HepG2 (cell line): ENCODE measurements around the gene MYADML2. TPM values are rescaled to one million over a fixed set of nuclear protein-coding genes. Genes with fewer than 3 reads are reported as not detected.

Source experiments
- ATAC-seq: fragments of 200-7000 bp; cut with Tn5 transposase; 3 replicates; pipeline ENCODE4 v1.9.1; 2020; ENCODE audit warnings: mild to moderate bottlenecking, moderate library complexity
- BruUV-seq: library from RNA; stranded (reverse); fragments of 400-500 nt; replicated peaks from 2 replicates; lab custom pipeline; 2021; lab: Mats Ljungman, UMichigan
- CTCF ChIA-PET: fragments of 300-600 bp; formaldehyde crosslinking; extraction: SDS; loops from one replicate; lab custom pipeline; 2021; ENCODE audit warnings: low total read pairs, inconsistent platforms, low intra/inter-chr PET ratio; lab: Yijun Ruan, JAX
- POLR2A ChIA-PET: fragments of 350-600 bp; sonication (Branson Sonifier 250); formaldehyde crosslinking; loops from one replicate; lab custom pipeline; 2020; ENCODE audit warnings: antibody characterized with exemption, inconsistent platforms; lab: Yijun Ruan, JAX
- DNase-seq: peaks from one replicate; pipeline ENCODE4 v3.0.0-alpha.2; 2015; ENCODE audit warnings: low spot score
- FAIRE-seq: peaks from 3 replicates; lab custom pipeline; 2011; peaks lifted over from hg19 to GRCh38; lab: Jason Lieb, UNC
- H2AFZ ChIP-seq: one replicate; pipeline ENCODE4 v1.6.1; 2011; ENCODE audit warnings: low read length, inconsistent platforms
- H3K27ac ChIP-seq: fragments of 300-600 bp; 3 replicates; pipeline ENCODE4 v1.8.0; 2011; ENCODE audit warnings: mixed run types, mild to moderate bottlenecking, mixed read lengths, low read length, inconsistent platforms; ENCODE audit not compliant: insufficient read depth; ENCODE audit errors: extremely low read length
- H3K27me3 ChIP-seq, 2 experiments: fragments of 200-600 bp in 1 of 2; 2 replicates in 1 of 2; 3 replicates in 1 of 2; pipeline versions ENCODE4 v1.6.0 to v1.8.0; 2011; ENCODE audit warnings: low read length in 2 of 2, mild to moderate bottlenecking in 2 of 2, moderate library complexity in 2 of 2, inconsistent platforms in 1 of 2; ENCODE audit not compliant: insufficient read depth in 2 of 2, control insufficient read depth in 1 of 2
- H3K36me3 ChIP-seq, 2 experiments: fragments of 200-600 bp in 1 of 2; replicated peaks in 1 of 2; 2 replicates in 1 of 2; 3 replicates in 1 of 2; pipeline versions ENCODE4 v1.5.1 to v1.8.0; 2011; ENCODE audit warnings: low read length in 2 of 2, inconsistent platforms in 1 of 2; ENCODE audit not compliant: insufficient read depth in 2 of 2, control insufficient read depth in 1 of 2
- H3K4me1 ChIP-seq: 2 replicates; pipeline ENCODE4 v1.5.1; 2012; ENCODE audit warnings: low read length, inconsistent platforms; ENCODE audit not compliant: insufficient read depth
- H3K4me2 ChIP-seq: 2 replicates; pipeline ENCODE4 v1.6.0; 2011; ENCODE audit warnings: low read depth, low read length, inconsistent platforms
- H3K4me3 ChIP-seq, 3 experiments: fragments of 200-600 bp in 1 of 3; sonication (generic), shearing (Covaris generic) in 1 of 3; replicated peaks in 1 of 3; 2 replicates each; pipeline ENCODE4 v1.5.1; 2011 to 2016; ENCODE audit warnings: low read length in 3 of 3, inconsistent platforms in 2 of 3, low read depth in 2 of 3, mild to moderate bottlenecking in 2 of 3, control low read depth in 1 of 3, mixed read lengths in 1 of 3; ENCODE audit not compliant: insufficient read depth in 1 of 3
- H3K79me2 ChIP-seq: one replicate; pipeline ENCODE4 v1.6.1; 2011; ENCODE audit warnings: low read length, inconsistent platforms; ENCODE audit not compliant: insufficient read depth
- H3K9ac ChIP-seq: 2 replicates; pipeline ENCODE4 v1.6.0; 2011; ENCODE audit warnings: mild to moderate bottlenecking, low read depth, low read length, inconsistent platforms; ENCODE audit not compliant: insufficient read depth
- H3K9me3 ChIP-seq: 2 replicates; pipeline ENCODE4 v1.5.1; 2012; ENCODE audit warnings: mild to moderate bottlenecking, low read length
- H4K20me1 ChIP-seq: 2 replicates; pipeline ENCODE4 v1.6.0; 2011; ENCODE audit warnings: inconsistent platforms, mild to moderate bottlenecking, low read length, moderate library complexity; ENCODE audit not compliant: insufficient read depth
- AGO2 ChIP-seq: fragments of 200-400 bp; formaldehyde crosslinking; optimal IDR thresholded peaks from 2 replicates; pipeline ENCODE3; 2017; ENCODE audit warnings: mild to moderate bottlenecking, low read depth, low read length, moderate library complexity
- IRF2 ChIP-seq: IDR thresholded peaks from 2 replicates; pipeline ENCODE4 v1.6.1; 2018; ENCODE audit warnings: missing genetic modification reagents, missing compliant biosample characterization
- NFYC ChIP-seq: IDR thresholded peaks from 2 replicates; pipeline ENCODE4 v1.6.1; 2016; ENCODE audit warnings: missing genetic modification reagents, missing compliant biosample characterization
- RBFOX2 ChIP-seq: fragments of 200-400 bp; formaldehyde crosslinking; IDR thresholded peaks from 2 replicates; pipeline ENCODE4 v1.6.1; 2017; ENCODE audit warnings: low read depth, mild to moderate bottlenecking, low read length
- XRCC5 ChIP-seq: fragments of 200-400 bp; formaldehyde crosslinking; optimal IDR thresholded peaks from 2 replicates; pipeline ENCODE3; 2017; ENCODE audit warnings: mild to moderate bottlenecking, low read length
- WGBS: methylation state at CpG from one replicate; pipeline ENCODE4 v1.1.6; 2017; ENCODE audit warnings: low lambda C conversion rate; 5-methylcytosine and 5-hydroxymethylcytosine counted together
- in situ Hi-C: cut with HindIII; loops from 2 replicates; pipeline ENCODE4 v1.10.0; 2017; ENCODE audit warnings: low pct_unique_long_range_greater_than_20kb; ENCODE audit not compliant: extremely low pct_ligation_motif_present
- intact Hi-C: fragments of 100-400 bp; cut with micrococcal nuclease; formaldehyde crosslinking; loops from one replicate; pipeline ENCODE4 v1.10.0; 2022; ENCODE audit not compliant: unreplicated experiment
- polyA plus RNA-seq, 8 experiments: library from polyadenylated mRNA; depleted of rRNA in 3 of 8; stranded (reverse) in 7 of 8; unstranded in 1 of 8; fragments of >200 nt; fragmentation: Illumina TruSeq in 4 of 8; extraction: Trizol in 4 of 8; gene quantifications; 2 replicates each; pipeline versions ENCODE4 v1.2.1 to v1.2.3, GENCODE V29; 2011 to 2016; ENCODE audit warnings: low read depth in 4 of 8, missing spikeins in 1 of 8, mixed read lengths in 1 of 8; ENCODE audit not compliant: insufficient read depth in 1 of 8
- total RNA-seq, 5 experiments: library from RNA; depleted of rRNA; stranded (reverse); fragments of >200 nt; fragmentation: Illumina TruSeq; extraction: Trizol; gene quantifications; 2 replicates each; pipeline ENCODE4 v1.2.3, GENCODE V29; 2016; ENCODE audit warnings: low read depth in 1 of 5
- TF ChIP-seq, protein P1 (sequence below): sonication (generic); formaldehyde crosslinking; IDR thresholded peaks from 2 replicates; pipeline ENCODE4 v1.5.1; 2020; ENCODE audit warnings: missing genetic modification reagents, mild to moderate bottlenecking, borderline replicate concordance
- TF ChIP-seq, protein P2 (sequence below): sonication (generic); formaldehyde crosslinking; IDR thresholded peaks from 2 replicates; pipeline ENCODE4 v1.5.0; 2020; ENCODE audit warnings: mild to moderate bottlenecking, missing genetic modification reagents

The MYADML2 gene
- total and polyA plus RNA-seq, 2 of the 13 experiments (the other 11 are each of a cell fraction or from before 2014, with no cell fraction given) = not detected

DNA sequence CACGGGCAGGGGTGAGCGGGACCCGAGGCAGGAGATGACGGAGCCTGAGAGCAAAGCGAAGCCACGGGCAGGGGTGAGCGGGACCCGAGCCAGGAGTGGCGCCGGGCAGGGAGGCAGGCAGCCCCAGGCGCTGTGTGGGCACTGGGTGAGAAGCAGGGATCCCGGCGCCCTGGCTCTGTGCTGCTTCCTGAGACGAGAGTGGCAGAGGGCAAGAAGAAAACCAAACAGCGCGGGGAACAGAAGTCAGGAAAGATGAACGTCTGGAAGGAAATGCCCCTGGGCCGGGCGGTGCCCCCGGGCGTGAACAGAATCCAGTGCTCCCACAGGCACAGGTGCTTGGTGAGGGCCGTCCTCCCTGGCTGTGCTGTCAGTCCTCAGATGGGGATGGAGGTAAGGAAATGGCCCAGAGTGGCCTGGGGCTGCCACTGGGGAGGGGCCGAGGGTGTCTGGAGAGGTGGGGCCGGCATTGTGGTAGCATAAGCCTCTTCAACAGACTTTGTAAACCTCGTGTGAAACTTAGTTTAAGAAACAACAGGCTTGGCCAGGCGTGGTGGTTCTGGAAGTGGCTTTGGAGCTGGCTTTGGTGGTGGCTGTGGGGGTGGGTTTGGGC lies 40.2 kb upstream of the MYADML2 start:
- H3K9ac ChIP-seq = no peak overlapping the region
- no peaks in the 10 kb centered on the region for H3K27me3 ChIP-seq
- no peak overlapping the region for H2AFZ ChIP-seq
- peaks cover 17% of the 10 kb centered on the region for H3K79me2 ChIP-seq
- no peak for ATAC-seq
- ChIA-PET CTCF (no interaction called here), POLR2A (no interaction called here)
- peaks cover 43% of the 10 kb centered on the region for H3K4me1 ChIP-seq
- no peak overlapping the region for H3K4me2 ChIP-seq
- in situ Hi-C loops = no loop called here
- FAIRE-seq = no peak
- no peak overlapping the region for H3K4me3 ChIP-seq
- intact Hi-C loops = no loop called here
- H3K27ac ChIP-seq = no peak overlapping the region
- H3K9me3 ChIP-seq = no peaks in the 10 kb centered on the region
- H4K20me1 ChIP-seq = no peaks in the 10 kb centered on the region
- peaks cover 23 to 49% of the 10 kb centered on the region in 2 experiments for H3K36me3 ChIP-seq
- BruUV-seq = no TSS peak
- TF ChIP-seq IRF2 (CRISPR knock-in tag) (no peak), RBFOX2 (0 out of 2 replicates have a peak, but pooled peaks have one; percentile 5)
- TF ChIP-seq, protein P1, sequence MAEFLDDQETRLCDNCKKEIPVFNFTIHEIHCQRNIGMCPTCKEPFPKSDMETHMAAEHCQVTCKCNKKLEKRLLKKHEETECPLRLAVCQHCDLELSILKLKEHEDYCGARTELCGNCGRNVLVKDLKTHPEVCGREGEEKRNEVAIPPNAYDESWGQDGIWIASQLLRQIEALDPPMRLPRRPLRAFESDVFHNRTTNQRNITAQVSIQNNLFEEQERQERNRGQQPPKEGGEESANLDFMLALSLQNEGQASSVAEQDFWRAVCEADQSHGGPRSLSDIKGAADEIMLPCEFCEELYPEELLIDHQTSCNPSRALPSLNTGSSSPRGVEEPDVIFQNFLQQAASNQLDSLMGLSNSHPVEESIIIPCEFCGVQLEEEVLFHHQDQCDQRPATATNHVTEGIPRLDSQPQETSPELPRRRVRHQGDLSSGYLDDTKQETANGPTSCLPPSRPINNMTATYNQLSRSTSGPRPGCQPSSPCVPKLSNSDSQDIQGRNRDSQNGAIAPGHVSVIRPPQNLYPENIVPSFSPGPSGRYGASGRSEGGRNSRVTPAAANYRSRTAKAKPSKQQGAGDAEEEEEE (CRISPR knock-in tag) = no peak
- 97% methylated on average over 26 of the region's 26 CpGs for WGBS
- DNase-seq = no peak

DNA sequence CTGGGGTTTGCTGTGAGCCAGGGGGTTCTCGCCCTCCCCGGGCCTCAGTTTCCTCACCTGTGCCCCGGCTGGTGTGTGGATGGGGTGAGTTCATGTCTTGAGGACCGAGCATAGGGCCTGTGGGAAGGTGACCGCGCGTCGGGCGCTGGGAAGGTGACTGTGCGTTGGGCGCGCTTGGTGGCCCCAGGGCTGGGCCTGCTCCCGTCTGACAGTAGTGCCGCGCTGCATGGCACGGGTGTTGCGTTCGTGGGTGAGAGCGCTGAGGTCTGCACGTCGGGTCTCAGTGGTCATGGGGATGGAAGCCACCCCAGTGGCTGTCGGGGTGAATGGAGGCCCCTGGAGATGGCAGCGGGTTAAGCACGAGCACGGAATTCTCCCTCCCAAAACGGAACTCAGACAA lies 39.6 kb upstream of the MYADML2 start:
- ATAC-seq = no peak
- no peak overlapping the region for H3K27ac ChIP-seq
- H3K4me1 ChIP-seq = peaks cover 43% of the 10 kb centered on the region
- no peaks in the 10 kb centered on the region for H4K20me1 ChIP-seq
- no peak overlapping the region for H3K9ac ChIP-seq
- no peak for FAIRE-seq
- H3K27me3 ChIP-seq = no peaks in the 10 kb centered on the region
- TSS peak; percentile 39 for BruUV-seq
- H3K79me2 ChIP-seq = peaks cover 17% of the 10 kb centered on the region
- no peak overlapping the region for H2AFZ ChIP-seq
- no peak overlapping the region for H3K4me2 ChIP-seq
- H3K36me3 ChIP-seq = peaks cover 23 to 49% of the 10 kb centered on the region in 2 experiments
- TF ChIP-seq RBFOX2 (peak; percentile 71), NFYC (CRISPR knock-in tag) (no peak), AGO2 (peak; percentile 67), XRCC5 (no peak)
- TF ChIP-seq, protein P2, sequence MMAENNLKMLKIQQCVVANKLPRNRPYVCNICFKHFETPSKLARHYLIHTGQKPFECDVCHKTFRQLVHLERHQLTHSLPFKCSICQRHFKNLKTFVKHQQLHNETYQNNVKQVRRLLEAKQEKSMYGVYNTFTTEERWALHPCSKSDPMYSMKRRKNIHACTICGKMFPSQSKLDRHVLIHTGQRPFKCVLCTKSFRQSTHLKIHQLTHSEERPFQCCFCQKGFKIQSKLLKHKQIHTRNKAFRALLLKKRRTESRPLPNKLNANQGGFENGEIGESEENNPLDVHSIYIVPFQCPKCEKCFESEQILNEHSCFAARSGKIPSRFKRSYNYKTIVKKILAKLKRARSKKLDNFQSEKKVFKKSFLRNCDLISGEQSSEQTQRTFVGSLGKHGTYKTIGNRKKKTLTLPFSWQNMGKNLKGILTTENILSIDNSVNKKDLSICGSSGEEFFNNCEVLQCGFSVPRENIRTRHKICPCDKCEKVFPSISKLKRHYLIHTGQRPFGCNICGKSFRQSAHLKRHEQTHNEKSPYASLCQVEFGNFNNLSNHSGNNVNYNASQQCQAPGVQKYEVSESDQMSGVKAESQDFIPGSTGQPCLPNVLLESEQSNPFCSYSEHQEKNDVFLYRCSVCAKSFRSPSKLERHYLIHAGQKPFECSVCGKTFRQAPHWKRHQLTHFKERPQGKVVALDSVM (CRISPR knock-in tag) = no peak
- in situ Hi-C loops (no loop called here), intact Hi-C loops (no loop called here)
- no peak overlapping the region for H3K4me3 ChIP-seq
- WGBS = 96% methylated on average over 25 of the region's 26 CpGs
- no peaks in the 10 kb centered on the region for H3K9me3 ChIP-seq
- ChIA-PET CTCF (no interaction called here), POLR2A (no interaction called here)
- no peak for DNase-seq
